Transverse colon (tissue), 4 donors: ENCODE data around the gene LDLRAD4.

ENCODE experiments used
- CTCF ChIP-seq, 5 experiments: fragments of 200-600 bp in 3 of 5; fragments of 450-650 bp in 2 of 5; sonication (generic) in 3 of 5; IDR thresholded peaks; 1 replicate in 2 of 5; 2 replicates in 3 of 5; pipeline ENCODE4 v1.5.1; 2016 to 2017; ENCODE audit warnings: antibody characterized with exemption in 5 of 5, inconsistent platforms in 3 of 5, mild to moderate bottlenecking in 2 of 5, moderate library complexity in 1 of 5
- EP300 ChIP-seq: sonication (generic); formaldehyde crosslinking; IDR thresholded peaks from one replicate; pipeline ENCODE4 v1.6.1; 2017; ENCODE audit warnings: antibody characterized with exemption, low read depth
- POLR2A ChIP-seq: fragments of 450-650 bp; IDR thresholded peaks from one replicate; pipeline ENCODE4 v1.6.1; 2016; ENCODE audit warnings: antibody characterized with exemption, mild to moderate bottlenecking, moderate library complexity
- POLR2AphosphoS5 ChIP-seq, 3 donors: sonication (generic); formaldehyde crosslinking; IDR thresholded peaks; one replicate each; pipeline ENCODE4 v1.6.1; 2016; ENCODE audit warnings: antibody characterized with exemption in 3 of 3

- TF ChIP-seq POLR2AphosphoS5 (IDR thresholded peaks at IDR 0.05) = no peak
- no peak for TF ChIP-seq CTCF (IDR thresholded peaks at IDR 0.05)
- TF ChIP-seq POLR2A = no peak
- TF ChIP-seq EP300 = no peak
These were observed 91.4 kb downstream of the LDLRAD4 start for GRCh38 chr18:13309748-13310670.
